Osteoblast (primary cell): ENCODE measurements around the gene ADCY2. TPM values are rescaled to one million over a fixed set of nuclear protein-coding genes. Genes with fewer than 3 reads are reported as not detected.

Experiments
- DNase-seq: peaks from one replicate; pipeline ENCODE4 v3.0.0; 2011; ENCODE audit warnings: low spot score, mixed read lengths; ENCODE audit not compliant: insufficient read length; ENCODE audit errors: missing footprints
- H2AFZ ChIP-seq: 2 replicates; pipeline ENCODE4 v1.6.0; 2011; ENCODE audit warnings: mild to moderate bottlenecking, low read length
- H3K27ac ChIP-seq: 2 replicates; pipeline ENCODE4 v1.5.1; 2011; ENCODE audit warnings: mild to moderate bottlenecking, low read depth, low read length, moderate library complexity
- H3K27me3 ChIP-seq: 2 replicates; pipeline ENCODE4 v1.6.0; 2012; ENCODE audit warnings: mild to moderate bottlenecking, control low read depth, inconsistent platforms, low read length, moderate library complexity; ENCODE audit not compliant: insufficient read depth
- H3K36me3 ChIP-seq: 2 replicates; pipeline ENCODE4 v1.5.1; 2011; ENCODE audit warnings: mild to moderate bottlenecking, low read length, control low read depth, moderate library complexity; ENCODE audit not compliant: insufficient read depth
- H3K4me1 ChIP-seq: 2 replicates; pipeline ENCODE4 v1.5.1; 2011; ENCODE audit warnings: mild to moderate bottlenecking, low read length, control low read depth, moderate library complexity; ENCODE audit not compliant: insufficient read depth
- H3K4me2 ChIP-seq: 2 replicates; pipeline ENCODE4 v1.6.0; 2011; ENCODE audit warnings: mild to moderate bottlenecking, low read length; ENCODE audit not compliant: insufficient read depth
- H3K4me3 ChIP-seq: fragments of 200-600 bp; sonication (generic); 3 replicates; pipeline ENCODE4 v1.5.1; 2012; ENCODE audit warnings: mild to moderate bottlenecking, low read length, inconsistent platforms; ENCODE audit not compliant: insufficient read depth
- H3K79me2 ChIP-seq: 2 replicates; pipeline ENCODE4 v1.6.0; 2012; ENCODE audit warnings: mild to moderate bottlenecking, low read length, control low read depth, inconsistent platforms; ENCODE audit not compliant: insufficient read depth
- H3K9me3 ChIP-seq: 2 replicates; pipeline ENCODE4 v1.5.1; 2011; ENCODE audit warnings: low read depth, low read length, control low read depth
- H4K20me1 ChIP-seq: 2 replicates; pipeline ENCODE4 v1.6.0; 2012; ENCODE audit warnings: mild to moderate bottlenecking, low read length, control low read depth; ENCODE audit not compliant: insufficient read depth
- CTCF ChIP-seq: IDR thresholded peaks from 2 replicates; pipeline ENCODE4 v1.5.1; 2011; ENCODE audit warnings: mild to moderate bottlenecking, low read depth, low read length, moderate library complexity; ENCODE audit errors: extremely low read depth
- total RNA-seq: library from RNA; depleted of rRNA; stranded (reverse); fragments of >200 nt; gene quantifications from 2 replicates; pipeline ENCODE4 v1.2.3, GENCODE V29; 2012

ADCY2 gene
- total RNA-seq, 1 donor, result under 0.01 TPM

- H3K27me3 ChIP-seq, result no peaks in the 10 kb centered on the region
- TF ChIP-seq CTCF, result no peak
- H4K20me1 ChIP-seq, result no peaks in the 10 kb centered on the region
- H3K9me3 ChIP-seq, result peaks cover 2% of the 10 kb centered on the region
- no peaks in the 10 kb centered on the region for H3K79me2 ChIP-seq
- no peak for DNase-seq
- no peak overlapping the region for H3K4me2 ChIP-seq
- no peak overlapping the region for H2AFZ ChIP-seq
- no peak overlapping the region for H3K4me3 ChIP-seq
- no peaks in the 10 kb centered on the region for H3K36me3 ChIP-seq
- no peak overlapping the region for H3K27ac ChIP-seq
- H3K4me1 ChIP-seq, result no peaks in the 10 kb centered on the region
These were observed 309.8 kb downstream of the ADCY2 start for GRCh38 chr5:7705736-7706135.

- no peaks in the 10 kb centered on the region for H4K20me1 ChIP-seq
- DNase-seq, result peak; percentile 32
These were observed 310.3 kb downstream of the ADCY2 start for GRCh38 chr5:7706256-7706655.

GRCh38 chr5:7714119-7714518 lies 318.2 kb downstream of the ADCY2 start:
- no peak for DNase-seq
- no peak overlapping the region for H3K4me3 ChIP-seq
- no peaks in the 10 kb centered on the region for H4K20me1 ChIP-seq
- H3K79me2 ChIP-seq, result no peaks in the 10 kb centered on the region
- no peaks in the 10 kb centered on the region for H3K9me3 ChIP-seq
- no peak for TF ChIP-seq CTCF
- H2AFZ ChIP-seq, result no peak overlapping the region
- no peaks in the 10 kb centered on the region for H3K4me1 ChIP-seq
- no peak overlapping the region for H3K27ac ChIP-seq
- H3K4me2 ChIP-seq, result no peak overlapping the region
- no peaks in the 10 kb centered on the region for H3K36me3 ChIP-seq
- H3K27me3 ChIP-seq, result no peaks in the 10 kb centered on the region

More at GRCh38 chr5:7706256-7706655, 310.3 kb downstream of the ADCY2 start:
- H3K79me2 ChIP-seq, result no peaks in the 10 kb centered on the region
- peaks cover 2% of the 10 kb centered on the region for H3K9me3 ChIP-seq
- no peak overlapping the region for H3K27ac ChIP-seq
- no peaks in the 10 kb centered on the region for H3K4me1 ChIP-seq
- H3K27me3 ChIP-seq, result no peaks in the 10 kb centered on the region
- no peaks in the 10 kb centered on the region for H3K36me3 ChIP-seq
- no peak for TF ChIP-seq CTCF
- H3K4me3 ChIP-seq, result no peak overlapping the region
- no peak overlapping the region for H3K4me2 ChIP-seq
- H2AFZ ChIP-seq, result no peak overlapping the region

- Histone ChIP-seq H3K79me2 (no peaks in the 10 kb centered on the region), H3K27ac (no peak overlapping the region), H3K4me1 (no peaks in the 10 kb centered on the region), H3K4me2 (no peak overlapping the region), H2AFZ (no peak overlapping the region), H3K4me3 (no peak overlapping the region), H3K36me3 (no peaks in the 10 kb centered on the region), H3K27me3 (no peaks in the 10 kb centered on the region), H3K9me3 (no peaks in the 10 kb centered on the region), H4K20me1 (no peaks in the 10 kb centered on the region)
- DNase-seq, result no peak
- no peak for TF ChIP-seq CTCF
These were observed 318.8 kb downstream of the ADCY2 start for GRCh38 chr5:7714697-7715096.
